Effector CD8-positive, alpha-beta T cell (primary cell): ENCODE measurements around the gene KRT3.

Experiments used
- DNase-seq: peaks from one replicate; lab custom pipeline; 2025; lab: John Stamatoyannopoulos, UW

Gene KRT3

DNA sequence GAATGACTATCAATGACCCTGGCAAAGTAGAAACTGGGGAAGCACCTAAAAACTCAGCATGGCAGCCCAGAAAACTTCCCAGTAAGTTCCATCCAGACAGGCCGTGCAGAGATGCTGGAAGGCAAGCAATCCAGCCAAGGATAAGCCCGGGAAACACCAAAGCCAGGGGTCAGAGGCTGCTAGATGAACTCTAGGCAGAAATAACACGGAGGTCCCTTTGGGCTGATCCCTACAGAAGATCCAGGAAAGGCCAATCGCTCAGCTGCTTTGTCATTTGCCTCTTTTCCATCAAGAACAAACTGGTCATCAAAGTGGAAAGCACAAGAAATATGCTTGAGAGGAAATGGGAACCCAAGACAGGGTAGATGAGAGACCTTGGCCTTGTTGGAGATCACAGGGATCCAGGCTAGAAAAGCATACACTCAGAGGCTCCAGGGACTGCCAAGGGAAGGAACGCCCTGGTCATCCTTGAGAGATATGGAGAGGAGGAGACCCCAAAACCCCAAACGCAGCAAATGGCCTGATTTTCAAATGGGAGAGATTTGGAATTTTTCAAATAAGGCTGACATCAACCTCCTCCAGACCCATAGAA, 31.7 kb upstream of the KRT3 start:
- no peak for DNase-seq

DNA sequence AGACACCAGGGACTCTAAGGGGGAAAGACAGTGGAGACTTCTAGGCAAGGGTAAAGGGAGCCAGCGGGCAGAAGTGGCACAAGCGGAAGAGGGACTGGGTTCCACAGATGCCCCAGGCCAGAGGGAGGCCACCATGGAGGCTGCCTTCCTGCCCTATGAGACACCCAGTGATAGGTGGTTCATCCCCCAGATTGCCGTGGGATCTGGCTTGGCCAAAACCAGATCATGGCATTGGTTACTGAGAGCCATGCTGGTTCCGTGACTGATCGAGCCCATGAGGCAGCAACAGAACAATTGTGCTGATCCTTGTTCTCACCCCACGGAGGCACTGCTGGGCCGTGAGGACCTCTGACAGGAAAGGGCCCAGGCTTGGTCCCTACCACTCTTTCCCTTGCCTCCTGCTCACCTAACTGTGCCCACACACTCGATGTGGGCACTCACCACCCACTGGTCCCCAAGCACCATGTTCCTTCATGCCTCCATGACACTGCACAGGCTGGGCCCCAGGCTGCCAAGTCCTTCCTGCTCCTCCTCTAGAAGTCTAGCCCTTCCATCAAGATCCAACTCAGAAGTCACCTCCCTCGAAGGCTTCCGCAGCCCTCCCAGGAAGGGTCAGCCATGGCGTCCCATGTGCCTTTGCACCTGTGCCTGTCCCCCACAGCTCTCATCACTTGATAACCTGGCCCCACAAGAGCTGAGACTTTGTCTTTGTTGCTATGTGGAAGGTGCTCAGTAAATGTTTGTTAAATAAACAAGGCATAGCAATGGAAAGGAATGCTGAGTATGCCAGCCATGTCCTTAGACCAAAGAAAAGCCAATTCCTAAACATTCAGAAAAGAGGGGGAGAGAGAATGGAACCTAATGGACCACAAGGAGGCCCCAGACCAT, 30.9 kb upstream of the KRT3 start:
- DNase-seq = no peak

DNA sequence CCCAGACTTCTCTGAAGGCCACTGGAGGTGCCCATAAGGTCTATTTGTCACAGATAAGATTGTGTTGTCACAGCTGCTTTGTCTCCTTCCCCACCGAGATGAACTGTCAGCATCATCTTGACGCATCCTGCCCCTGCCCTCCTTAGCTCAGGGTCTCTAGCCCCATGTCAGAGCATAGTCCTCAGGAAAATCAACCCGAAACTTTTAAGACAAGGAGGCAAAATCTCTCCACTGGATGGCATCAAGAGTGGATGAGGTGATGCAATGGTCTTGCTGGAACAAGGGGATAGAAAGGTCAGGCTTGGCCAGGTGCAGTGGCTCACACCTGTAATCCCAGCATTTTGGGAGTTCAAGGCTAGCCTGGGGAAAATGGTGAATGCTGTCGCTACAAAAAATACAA, 30.0 kb upstream of the KRT3 start:
- DNase-seq = no peak

DNA sequence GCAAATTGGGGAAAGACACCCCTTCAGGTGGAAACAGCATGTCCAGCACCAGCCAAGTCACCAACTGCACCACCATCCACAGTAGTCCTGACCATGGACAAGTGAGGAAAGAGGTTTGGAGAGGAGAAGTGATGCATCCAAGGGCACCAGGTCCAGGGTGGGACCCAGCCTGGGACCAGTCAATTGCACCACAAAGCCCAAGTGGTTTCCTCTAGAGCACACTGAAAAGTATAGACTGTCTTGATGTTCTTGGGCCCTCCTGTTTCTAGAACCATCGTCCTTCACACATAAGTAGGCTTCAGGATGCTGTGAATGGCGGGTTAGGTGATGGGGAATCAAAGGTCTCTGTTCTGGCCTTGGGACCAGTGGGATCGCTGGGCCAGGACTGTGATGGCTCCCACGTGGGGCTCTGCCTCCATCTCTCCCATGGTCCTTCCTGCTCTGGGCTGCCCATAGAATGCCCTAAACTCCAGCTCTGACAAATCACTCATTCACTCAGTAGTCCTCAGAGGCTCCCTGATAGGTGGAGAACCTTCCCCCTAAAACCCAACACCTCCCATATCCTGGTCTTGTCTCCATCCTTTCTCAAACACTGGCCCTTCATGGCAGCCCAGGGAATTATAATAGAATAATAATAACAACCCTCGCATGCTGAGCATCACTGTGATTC, 29.0 kb upstream of the KRT3 start:
- DNase-seq = no peak

DNA sequence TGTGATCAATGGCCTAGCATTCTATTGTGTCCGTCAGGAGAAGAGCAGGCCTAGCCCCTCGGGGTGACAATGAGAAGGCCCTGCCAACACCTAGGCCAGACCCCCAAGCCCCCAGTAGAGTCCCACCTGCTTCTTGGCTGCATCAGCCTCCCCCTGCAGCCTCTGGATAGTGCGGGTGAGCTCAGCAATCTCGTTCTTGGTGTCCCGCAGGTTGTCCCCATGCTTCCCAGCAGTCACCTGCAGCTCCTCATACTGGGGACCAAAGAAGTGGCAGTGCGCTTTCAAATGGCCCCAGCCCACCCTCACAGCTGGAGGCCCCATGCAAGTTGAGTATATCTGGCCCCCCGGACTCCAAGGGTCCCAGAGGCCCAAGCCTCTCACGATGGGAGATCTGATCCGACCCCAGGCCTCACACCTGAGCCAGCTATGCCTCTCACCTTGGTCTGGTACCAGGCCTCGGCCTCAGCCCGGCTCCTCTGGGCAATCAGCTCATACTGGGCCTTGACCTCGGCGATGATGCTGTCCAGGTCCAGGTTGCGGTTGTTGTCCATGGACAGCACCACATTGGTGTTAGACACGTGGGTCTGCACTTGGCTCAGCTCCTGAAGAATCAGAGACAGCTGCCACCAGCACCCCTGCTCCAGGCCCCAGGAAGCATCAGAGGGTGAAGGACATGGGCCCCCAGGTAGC, 28.0 kb upstream of the KRT3 start:
- no peak for DNase-seq

DNA sequence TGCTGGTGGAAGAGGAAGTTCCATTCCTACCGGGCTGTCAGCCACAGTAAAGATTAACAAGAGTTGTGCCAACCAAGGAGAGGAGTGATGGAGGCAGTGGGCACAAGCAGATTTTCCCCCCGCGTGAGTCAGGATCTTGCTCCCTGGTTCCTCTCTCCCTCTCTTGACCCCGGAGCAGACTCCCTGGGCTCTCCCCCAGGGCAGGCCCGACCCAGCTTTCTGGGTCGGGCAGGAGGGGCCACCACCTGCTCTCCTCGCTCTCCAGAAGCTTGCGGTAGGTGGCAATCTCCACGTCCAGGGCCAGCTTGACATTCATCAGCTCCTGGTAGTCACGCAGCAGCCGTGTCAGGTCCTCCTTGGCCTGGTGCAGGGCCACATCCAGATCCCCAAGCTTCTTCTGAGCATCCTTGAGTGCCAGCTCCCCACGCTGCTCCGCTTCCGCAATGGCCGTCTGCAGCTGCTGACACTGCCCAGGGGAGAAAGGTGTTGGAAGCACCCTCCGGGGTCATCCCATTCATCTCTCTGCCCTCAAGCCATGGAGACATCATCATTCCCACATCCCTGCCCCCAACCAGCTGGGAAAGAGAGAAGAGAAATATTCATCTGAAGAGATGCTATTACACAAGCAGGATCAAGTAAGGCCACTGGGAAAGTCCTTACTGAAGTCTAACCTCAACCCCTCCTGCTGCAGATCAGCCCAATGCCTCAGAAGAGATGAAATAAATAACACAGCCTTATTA, 27.0 kb upstream of the KRT3 start:
- no peak for DNase-seq

DNA sequence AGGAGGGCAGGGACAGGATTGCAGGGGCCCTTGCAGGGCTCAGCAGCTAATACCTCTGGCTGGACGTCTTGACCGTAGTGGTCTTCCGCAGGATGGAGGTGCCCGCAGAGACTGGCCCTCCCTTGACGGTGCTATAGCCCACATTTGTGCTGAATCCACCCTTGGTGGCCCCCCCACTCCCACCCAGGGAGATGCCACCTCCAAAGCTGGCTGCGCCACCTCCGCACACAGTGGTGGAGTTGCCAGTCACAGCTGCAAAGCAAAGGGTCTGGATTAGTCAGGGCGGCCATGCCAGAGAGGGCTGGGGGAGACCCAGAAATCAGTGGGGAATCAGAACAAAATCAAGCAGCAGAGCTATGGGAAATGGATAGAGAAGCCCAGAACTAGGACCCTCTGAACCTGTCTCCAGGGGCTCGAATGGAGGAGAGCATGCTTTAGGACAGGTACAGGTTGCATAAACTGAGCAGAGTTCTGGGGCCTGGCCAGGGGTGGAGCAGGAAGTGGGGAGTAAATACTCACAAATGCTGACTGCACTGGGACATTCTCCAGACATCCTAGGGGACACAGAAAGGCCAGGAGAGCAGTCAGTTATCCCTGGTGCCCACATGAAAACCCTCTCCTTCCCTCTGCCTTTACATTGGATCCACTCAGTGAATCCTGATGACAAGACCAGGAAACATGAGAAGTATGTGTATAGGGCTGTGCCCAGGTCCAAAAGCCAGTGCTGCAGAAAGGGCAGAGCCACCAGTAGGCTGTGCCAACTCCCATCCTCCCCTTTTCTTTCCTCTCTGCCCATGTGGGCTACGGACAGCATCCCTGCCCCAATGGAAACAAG, 26.1 kb upstream of the KRT3 start:
- DNase-seq = no peak

DNA sequence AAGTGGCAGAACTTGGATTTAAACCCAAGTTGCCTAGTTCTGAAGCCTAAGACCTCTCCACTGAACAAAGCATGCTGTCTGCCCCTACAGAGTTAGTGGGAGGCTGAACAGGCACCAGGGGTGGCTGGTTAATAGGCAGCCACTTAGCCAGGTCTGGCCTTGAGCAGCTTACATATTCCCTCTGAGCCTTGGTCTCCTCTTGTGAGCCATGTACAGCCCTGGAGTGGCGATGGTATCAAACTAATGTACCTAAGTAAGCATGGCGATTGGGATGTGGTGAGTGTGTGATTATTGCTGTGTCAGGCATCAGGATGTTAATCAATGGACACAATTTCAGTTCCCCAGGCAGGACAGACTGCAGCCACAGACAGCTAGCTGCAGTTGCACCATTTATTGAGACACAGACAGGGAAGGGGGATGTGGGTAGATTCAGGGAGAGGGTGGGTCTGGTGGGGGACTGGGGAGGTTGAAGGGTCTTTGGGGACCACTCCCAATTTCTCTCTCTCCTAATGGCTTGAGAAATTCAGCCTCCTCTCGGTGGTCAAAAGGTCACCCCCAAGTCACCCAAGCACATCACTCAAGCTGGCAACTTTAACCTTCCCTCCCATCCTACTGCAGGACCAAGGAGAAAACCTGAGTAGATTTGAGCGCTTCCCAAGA, 25.3 kb upstream of the KRT3 start:
- DNase-seq = no peak

DNA sequence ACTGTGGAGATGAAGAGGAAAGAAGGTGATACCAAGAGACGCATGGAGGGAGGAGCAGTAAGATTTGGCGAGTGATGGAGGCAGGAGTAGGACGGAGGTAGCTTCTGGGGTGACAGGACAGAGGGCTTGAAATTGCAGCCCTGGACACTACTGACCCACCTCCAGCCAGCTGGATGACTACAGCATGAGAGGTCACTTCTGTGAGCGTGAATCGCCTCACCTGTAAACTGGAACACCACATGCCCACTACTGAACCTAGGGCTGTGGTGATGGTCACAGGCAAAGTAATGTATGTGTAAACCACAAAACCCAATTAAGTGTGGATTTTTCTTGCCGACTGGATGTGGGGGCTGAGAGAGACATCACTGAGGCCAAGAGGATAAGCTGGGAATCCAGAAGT, 24.6 kb upstream of the KRT3 start:
- no peak for DNase-seq

DNA sequence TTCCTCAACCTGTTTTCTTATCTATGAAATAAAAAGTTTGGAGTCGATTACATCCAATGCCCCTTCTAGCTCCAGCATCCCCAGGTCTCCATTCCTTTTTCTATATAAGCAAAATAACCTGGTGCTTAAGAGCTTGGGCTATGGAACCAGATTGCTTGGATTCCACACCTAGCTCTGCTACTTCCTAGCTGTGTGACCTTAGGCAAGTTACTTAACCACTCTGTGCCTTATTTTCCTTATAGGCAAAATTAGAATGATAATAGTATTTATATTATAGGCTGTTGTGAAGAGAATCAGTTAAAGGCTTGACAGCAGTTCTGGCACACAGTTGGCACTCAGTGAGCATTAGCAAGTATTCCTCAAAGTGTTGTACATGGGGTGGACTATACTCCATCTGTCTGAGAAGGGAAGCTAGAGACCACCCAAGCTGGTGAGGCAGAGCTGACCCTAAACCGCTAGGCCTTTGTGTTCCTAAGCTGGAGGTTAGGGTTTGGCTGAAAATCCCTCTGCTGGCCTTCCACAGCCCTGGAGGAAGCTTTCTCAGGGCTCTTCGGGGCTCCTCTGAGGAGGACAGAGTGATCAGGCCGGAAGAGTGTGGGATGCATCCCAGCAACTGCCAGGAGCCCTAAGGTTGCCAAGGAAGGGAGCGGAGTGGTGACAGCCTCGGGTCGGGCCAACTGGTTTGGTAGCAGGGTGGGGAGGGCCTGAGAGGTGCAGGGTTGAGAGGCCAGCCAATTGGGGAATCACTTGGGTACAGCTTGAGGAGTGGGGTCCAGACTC, 24.0 kb upstream of the KRT3 start:
- DNase-seq = no peak

DNA sequence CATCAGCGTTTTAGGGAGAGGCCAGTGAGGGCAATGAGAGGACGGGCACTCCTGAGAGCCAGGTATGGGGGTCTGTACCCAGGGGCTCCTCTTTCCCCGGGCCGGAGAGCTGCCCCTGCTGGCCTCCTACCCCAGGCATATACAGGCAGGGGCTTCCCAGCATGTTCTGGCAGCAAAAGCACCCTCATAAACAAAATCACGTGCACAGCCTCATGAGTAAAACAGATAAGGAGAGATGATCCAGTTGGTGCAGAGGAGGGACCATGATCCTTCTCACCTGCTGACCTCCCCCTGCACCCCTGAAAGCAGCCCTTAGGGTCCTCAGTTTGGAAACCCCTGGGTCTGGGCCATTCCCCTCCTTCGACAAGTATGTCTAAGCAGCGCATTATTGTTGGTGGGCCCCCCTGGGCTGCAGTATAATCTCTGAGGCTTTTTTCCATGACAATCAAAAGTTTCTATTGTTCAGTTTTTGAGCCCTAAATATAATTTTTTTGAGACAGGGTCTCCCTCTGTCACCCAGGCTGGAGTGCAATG, 23.0 kb upstream of the KRT3 start:
- DNase-seq = no peak

DNA sequence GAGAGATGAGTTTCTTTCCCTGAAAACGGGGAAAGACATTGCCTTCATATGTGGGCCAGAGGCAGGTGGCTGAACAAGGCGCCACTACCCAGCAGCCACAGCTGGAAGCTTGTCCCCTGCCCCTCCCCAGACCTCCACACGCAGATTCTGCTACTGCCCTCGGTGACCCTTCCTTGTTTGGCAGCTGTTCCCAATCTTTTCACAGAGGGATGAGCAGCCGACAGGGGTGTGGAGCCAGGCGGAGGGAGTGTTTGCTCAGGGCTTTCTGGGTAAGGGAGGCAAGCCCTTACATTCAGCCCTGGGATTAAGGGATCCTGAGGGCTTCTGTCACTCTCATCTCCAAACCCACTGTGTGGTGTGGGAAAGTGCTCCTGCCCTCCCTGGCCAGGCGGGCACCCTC, 22.5 kb upstream of the KRT3 start:
- no peak for DNase-seq

DNA sequence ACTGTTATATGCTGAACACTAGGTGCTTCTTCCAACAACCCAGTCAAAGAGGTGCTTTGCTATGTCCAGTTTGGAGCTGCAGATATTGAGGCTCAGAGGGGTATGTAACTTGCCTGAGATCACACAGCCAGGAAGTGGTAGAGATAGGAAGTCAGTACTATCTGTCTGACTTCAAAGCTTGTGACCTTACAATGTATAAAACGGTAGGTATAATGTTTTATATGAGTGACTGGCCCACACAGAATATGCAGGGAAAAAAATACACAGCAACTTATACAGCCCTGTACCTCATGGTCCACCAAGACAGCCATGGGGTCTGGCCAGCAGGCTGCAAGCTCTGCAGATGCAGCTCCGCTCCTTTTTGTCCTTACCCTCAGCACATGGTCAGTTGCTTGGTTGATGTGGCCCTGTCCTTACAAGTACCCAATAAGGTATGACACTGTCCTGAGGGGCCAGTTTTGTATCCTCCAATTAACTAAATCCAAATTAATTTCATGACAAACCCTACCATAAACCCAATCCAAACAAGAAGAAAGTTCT, 21.9 kb upstream of the KRT3 start:
- no peak for DNase-seq

DNA sequence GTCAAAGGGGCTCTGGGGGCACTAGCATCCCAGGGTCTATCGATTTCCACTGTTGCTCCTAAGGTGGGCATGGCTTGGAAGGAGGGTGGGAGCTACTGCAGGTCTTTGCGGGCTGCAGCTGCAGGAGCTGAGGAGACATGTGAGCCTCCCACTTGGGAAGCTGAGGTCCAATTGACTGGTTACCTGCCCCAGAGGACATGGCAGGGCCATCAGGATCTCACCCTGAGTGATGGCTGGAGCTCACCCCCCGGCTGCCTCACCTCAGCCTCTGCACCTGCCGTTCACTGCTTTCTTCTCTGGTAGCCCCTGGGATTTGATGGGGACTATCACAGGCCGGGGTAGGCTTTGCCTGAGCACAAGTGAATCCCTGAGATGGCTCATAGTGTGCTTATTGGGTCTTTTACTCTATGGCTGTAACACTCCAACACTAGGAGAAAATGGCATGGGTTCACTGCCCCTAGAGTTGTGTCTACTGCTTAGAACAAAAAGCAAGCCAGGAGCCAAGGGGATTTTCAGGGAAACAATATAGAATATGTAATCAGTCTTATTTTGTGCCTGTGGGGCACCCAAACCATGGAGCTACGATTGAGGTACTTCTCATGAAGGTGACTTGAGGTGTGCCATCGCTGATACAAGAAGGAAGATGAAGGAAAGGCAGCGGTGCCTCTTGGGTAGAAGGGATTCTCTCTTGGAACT, 21.2 kb upstream of the KRT3 start:
- no peak for DNase-seq

DNA sequence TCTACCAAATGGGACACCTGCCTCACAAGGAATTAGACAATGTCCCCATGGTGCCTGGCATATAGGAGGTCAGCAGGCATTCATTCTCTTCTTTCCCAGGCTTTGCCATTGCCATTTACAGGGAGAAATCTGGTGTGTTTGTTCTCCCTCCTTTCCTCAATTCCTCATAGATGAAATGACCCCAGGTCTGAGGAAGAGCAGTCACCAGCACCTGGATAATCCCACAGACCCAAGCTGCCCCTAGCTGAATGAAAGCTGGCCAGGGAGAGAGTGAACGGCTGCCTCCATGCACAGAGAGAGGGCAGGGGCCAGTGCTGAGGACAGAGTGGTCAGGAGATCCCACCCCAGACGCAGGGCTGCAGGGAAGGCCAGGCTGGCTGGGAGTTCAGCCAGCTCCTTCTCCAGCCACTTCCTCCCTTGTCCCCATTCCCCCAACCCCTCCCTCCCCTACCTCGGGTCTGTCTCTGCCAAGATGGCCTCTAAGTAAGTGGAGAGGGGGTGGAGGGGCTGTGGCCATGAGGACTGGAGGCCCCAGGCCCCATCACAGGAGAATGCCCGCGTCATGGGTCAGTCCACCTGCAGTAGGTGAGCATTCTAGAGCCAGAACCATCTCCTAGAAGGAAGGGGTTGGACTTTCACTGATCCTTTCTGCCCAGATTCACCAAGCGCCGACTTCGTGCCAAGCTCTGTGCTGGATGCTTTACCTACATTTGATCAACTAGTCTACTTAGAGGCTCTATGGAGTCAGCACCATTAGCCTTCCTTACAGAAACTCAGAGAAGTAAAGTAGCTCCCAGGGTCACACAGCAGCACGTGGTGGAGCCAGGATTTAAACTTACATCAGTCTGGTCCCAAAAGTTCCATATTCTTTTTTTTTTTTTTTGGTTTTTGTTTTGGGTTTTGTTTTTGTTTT, 20.0 kb upstream of the KRT3 start:
- no peak for DNase-seq

DNA sequence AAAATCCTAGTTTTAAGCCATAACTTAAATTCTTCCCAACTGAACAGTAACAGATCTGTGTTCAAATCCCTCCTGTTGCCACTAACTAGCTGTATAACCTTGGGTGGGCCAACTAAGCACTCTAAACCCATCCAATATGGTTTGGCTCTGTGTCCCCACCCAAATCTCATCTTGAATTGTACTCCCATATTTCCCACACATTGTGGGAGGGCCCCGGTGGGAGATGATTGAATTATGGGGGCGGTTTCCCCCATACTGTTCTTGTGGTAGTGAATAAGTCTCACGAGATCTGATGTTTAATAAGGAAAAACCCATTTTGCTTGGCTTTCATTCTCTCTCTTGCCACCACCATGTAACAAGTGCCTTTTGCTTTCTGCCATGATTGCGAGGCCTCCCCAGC, 19.2 kb upstream of the KRT3 start:
- DNase-seq = no peak

DNA sequence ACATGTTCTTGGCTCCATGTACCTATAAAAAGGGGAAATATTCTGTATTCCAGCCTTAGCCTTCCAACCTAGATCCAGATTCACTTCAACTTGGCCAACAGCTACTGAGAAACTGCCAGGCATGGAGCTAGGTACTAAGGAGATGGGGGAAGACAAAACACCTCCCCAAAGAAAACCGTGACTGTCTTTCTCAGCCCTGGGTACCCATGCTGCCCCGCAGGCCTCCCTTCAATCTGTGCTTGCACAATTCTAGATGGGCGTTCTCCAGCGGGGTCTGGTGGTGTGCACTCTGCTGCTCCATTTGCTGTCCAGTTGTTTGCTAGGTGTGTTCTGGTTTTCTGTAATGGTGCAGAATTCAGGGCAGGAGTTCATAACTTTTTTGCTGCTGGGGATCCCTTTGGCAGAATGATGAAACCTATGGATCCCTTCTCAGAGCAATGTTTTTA, 18.8 kb upstream of the KRT3 start:
- no peak for DNase-seq
